Ishikawa (cell line): Measurements from ENCODE around the gene ACADSB.

Experiments
- CEBPB ChIP-seq: IDR thresholded peaks from 2 replicates; pipeline ENCODE4 v1.6.1; 2012
- CREB1 ChIP-seq: IDR thresholded peaks from 2 replicates; pipeline ENCODE4 v1.6.1; 2012; ENCODE audit warnings: low read depth
- EGR1 ChIP-seq: IDR thresholded peaks from 2 replicates; pipeline ENCODE4 v1.6.1; 2012
- EP300 ChIP-seq: IDR thresholded peaks from 2 replicates; pipeline ENCODE4 v1.6.1; 2012; ENCODE audit warnings: borderline replicate concordance
- FOXM1 ChIP-seq: IDR thresholded peaks from 2 replicates; pipeline ENCODE4 v1.6.1; 2012; ENCODE audit warnings: low read depth, borderline replicate concordance
- MAX ChIP-seq: IDR thresholded peaks from 2 replicates; pipeline ENCODE4 v1.6.1; 2012
- NFIC ChIP-seq: IDR thresholded peaks from 2 replicates; pipeline ENCODE4 v1.6.1; 2012
- RAD21 ChIP-seq: IDR thresholded peaks from 2 replicates; pipeline ENCODE4 v1.6.1; 2012; ENCODE audit warnings: low read depth
- REST ChIP-seq: IDR thresholded peaks from 2 replicates; pipeline ENCODE4 v1.6.1; 2012; ENCODE audit warnings: low read depth, mild to moderate bottlenecking
- TAF1 ChIP-seq: IDR thresholded peaks from 2 replicates; pipeline ENCODE4 v1.6.1; 2012; ENCODE audit warnings: low read depth, mild to moderate bottlenecking
- TCF12 ChIP-seq: IDR thresholded peaks from 2 replicates; pipeline ENCODE4 v1.6.1; 2012; ENCODE audit warnings: low read depth
- TEAD4 ChIP-seq: IDR thresholded peaks from 2 replicates; pipeline ENCODE4 v1.6.1; 2012
- USF1 ChIP-seq: IDR thresholded peaks from 2 replicates; pipeline ENCODE4 v1.6.1; 2012
- YY1 ChIP-seq: IDR thresholded peaks from 2 replicates; pipeline ENCODE4 v1.6.1; 2012; ENCODE audit warnings: low read depth
- ZBTB7A ChIP-seq: IDR thresholded peaks from 2 replicates; pipeline ENCODE4 v1.6.1; 2012; ENCODE audit warnings: low read depth

ACADSB gene

GRCh38 chr10:123000155-123000554 lies 8.7 kb upstream of the ACADSB start:
- TF ChIP-seq MAX (no peak), EGR1 (no peak), CREB1 (no peak), CEBPB (no peak), USF1 (no peak), TEAD4 (no peak), YY1 (no peak), RAD21 (no peak), NFIC (no peak), FOXM1 (no peak), REST (no peak), ZBTB7A (no peak), EP300 (no peak), TCF12 (no peak), TAF1 (no peak)

GRCh38 chr10:123001370-123001769 lies 7.4 kb upstream of the ACADSB start:
- TF ChIP-seq REST (no peak), YY1 (no peak), USF1 (no peak), TAF1 (no peak), CREB1 (no peak), TEAD4 (no peak), EGR1 (no peak), CEBPB (no peak), ZBTB7A (no peak), NFIC (no peak), TCF12 (no peak), RAD21 (no peak), FOXM1 (no peak)

- TF ChIP-seq YY1: no peak
- no peak for TF ChIP-seq USF1
- no peak for TF ChIP-seq FOXM1
- TF ChIP-seq REST: no peak
- no peak for TF ChIP-seq TAF1
- TF ChIP-seq EP300: no peak
- TF ChIP-seq MAX: no peak
- TF ChIP-seq ZBTB7A: no peak
- TF ChIP-seq RAD21: no peak
- no peak for TF ChIP-seq CREB1
- TF ChIP-seq CEBPB: no peak
- TF ChIP-seq NFIC: no peak
- TF ChIP-seq TEAD4: no peak
- TF ChIP-seq EGR1: no peak
- TF ChIP-seq TCF12: no peak
Observed at GRCh38 chr10:123004298-123004697, 4.5 kb upstream of the ACADSB start.
